Gastroesophageal sphincter (tissue), 3 donors: ENCODE data around the gene SLIT3.

Experiments
- CTCF ChIP-seq, 4 experiments: fragments of 200-600 bp in 2 of 4; fragments of 450-650 bp in 2 of 4; sonication (generic) in 1 of 4; IDR thresholded peaks; one replicate each; pipeline ENCODE4 v1.5.1; 2017 to 2019; ENCODE audit warnings: antibody characterized with exemption in 4 of 4, mild to moderate bottlenecking in 2 of 4, moderate library complexity in 2 of 4
- EP300 ChIP-seq: sonication (generic); formaldehyde crosslinking; IDR thresholded peaks from one replicate; pipeline ENCODE4 v1.6.1; 2017; ENCODE audit warnings: antibody characterized with exemption, mild to moderate bottlenecking
- POLR2A ChIP-seq, 2 donors: fragments of 450-650 bp; IDR thresholded peaks; one replicate each; pipeline ENCODE4 v1.6.1; 2017; ENCODE audit warnings: antibody characterized with exemption in 2 of 2, mild to moderate bottlenecking in 2 of 2, moderate library complexity in 1 of 2
- POLR2AphosphoS5 ChIP-seq: sonication (generic); formaldehyde crosslinking; IDR thresholded peaks from one replicate; pipeline ENCODE4 v1.6.1; 2017; ENCODE audit warnings: antibody characterized with exemption

- no peak for TF ChIP-seq POLR2AphosphoS5
- TF ChIP-seq CTCF (IDR thresholded peaks at IDR 0.05) = no peak
- no peak for TF ChIP-seq POLR2A (IDR thresholded peaks at IDR 0.05)
- TF ChIP-seq EP300 = no peak
Measured at GRCh38 chr5:169150108-169150507, 150.8 kb downstream of the SLIT3 start.
